Muscle layer of colon (tissue), 2 donors: ENCODE data around the gene SLC47A2.
"Not testable (repeated sequence)": the region's sequence is repeated elsewhere in the genome, so short reads cannot be mapped to it uniquely, and the experiment has no call there.

Experiments used
- H3K27ac ChIP-seq: one replicate; pipeline ENCODE4 v1.7.0; 2013; ENCODE audit warnings: low read depth, mild to moderate bottlenecking, low read length, moderate library complexity
- H3K27me3 ChIP-seq, 2 donors: one replicate each; pipeline ENCODE4 v1.7.0; 2013; ENCODE audit warnings: low read length in 2 of 2, mild to moderate bottlenecking in 2 of 2; ENCODE audit not compliant: insufficient read depth in 2 of 2, control insufficient read depth in 1 of 2
- H3K36me3 ChIP-seq: one replicate; pipeline ENCODE4 v1.7.0; 2013; ENCODE audit warnings: mild to moderate bottlenecking, low read length; ENCODE audit not compliant: insufficient read depth
- H3K4me1 ChIP-seq: one replicate; pipeline ENCODE4 v1.7.0; 2013; ENCODE audit warnings: mild to moderate bottlenecking, low read length; ENCODE audit not compliant: insufficient read depth
- H3K4me3 ChIP-seq, 2 donors: one replicate each; pipeline ENCODE4 v1.7.0; 2013; ENCODE audit warnings: low read length in 2 of 2, low read depth in 1 of 2, mild to moderate bottlenecking in 1 of 2, moderate library complexity in 1 of 2
- H3K9ac ChIP-seq: one replicate; pipeline ENCODE4 v1.7.0; 2013; ENCODE audit warnings: low read length
- H3K9me3 ChIP-seq: one replicate; pipeline ENCODE4 v1.7.0; 2013; ENCODE audit warnings: mild to moderate bottlenecking, low read length
- donor health status: abdominal sarcoma.
- donor health status: Adenocarcinoma of cecum.

SLC47A2 gene

GRCh38 chr17:19686400-19687090, 29.8 kb downstream of the SLC47A2 start:
- no peaks in the 10 kb centered on the region for H3K36me3 ChIP-seq
- H3K4me3 ChIP-seq: no peak overlapping the region
- H3K9ac ChIP-seq: no peak overlapping the region
- H3K27ac ChIP-seq: no peak overlapping the region
- H3K27me3 ChIP-seq: no peaks in the 10 kb centered on the region
- H3K4me1 ChIP-seq: no peaks in the 10 kb centered on the region
- H3K9me3 ChIP-seq: no peaks in the 10 kb centered on the region

GRCh38 chr17:19684909-19685580, 31.3 kb downstream of the SLC47A2 start:
- not testable (repeated sequence) for H3K4me3 ChIP-seq, H3K27me3 ChIP-seq, H3K9me3 ChIP-seq, H3K27ac ChIP-seq, H3K36me3 ChIP-seq, H3K4me1 ChIP-seq, H3K9ac ChIP-seq

GRCh38 chr17:19683117-19683516, 33.3 kb downstream of the SLC47A2 start:
- H3K4me3 ChIP-seq: no peak overlapping the region
- H3K27ac ChIP-seq: no peak overlapping the region
- no peak overlapping the region for H3K9ac ChIP-seq
- no peaks in the 10 kb centered on the region for H3K4me1 ChIP-seq
- no peaks in the 10 kb centered on the region for H3K9me3 ChIP-seq
- peaks cover 3% of the 10 kb centered on the region for H3K36me3 ChIP-seq
- H3K27me3 ChIP-seq: no peaks in the 10 kb centered on the region

- peaks cover 8% of the 10 kb centered on the region for H3K36me3 ChIP-seq
Observed at GRCh38 chr17:19678581-19679453, 37.6 kb downstream of the SLC47A2 start.

GRCh38 chr17:19677736-19678379, 38.5 kb downstream of the SLC47A2 start:
- Histone ChIP-seq H3K9me3 (no peaks in the 10 kb centered on the region), H3K9ac (no peak overlapping the region), H3K4me3 (no peak overlapping the region), H3K4me1 (no peaks in the 10 kb centered on the region), H3K27me3 (no peaks in the 10 kb centered on the region), H3K27ac (no peak overlapping the region), H3K36me3 (peaks cover 12% of the 10 kb centered on the region)

More at GRCh38 chr17:19678581-19679453, 37.6 kb downstream of the SLC47A2 start:
- no peak overlapping the region for H3K4me3 ChIP-seq
- no peaks in the 10 kb centered on the region for H3K9me3 ChIP-seq
- no peak overlapping the region for H3K27ac ChIP-seq
- H3K4me1 ChIP-seq: no peaks in the 10 kb centered on the region
- no peaks in the 10 kb centered on the region for H3K27me3 ChIP-seq
- no peak overlapping the region for H3K9ac ChIP-seq

- Histone ChIP-seq H3K9ac (no peak overlapping the region), H3K27ac (no peak overlapping the region), H3K9me3 (no peaks in the 10 kb centered on the region), H3K36me3 (peaks cover 22% of the 10 kb centered on the region), H3K4me3 (no peak overlapping the region), H3K4me1 (peaks cover 4% of the 10 kb centered on the region), H3K27me3 (no peaks in the 10 kb centered on the region)
Observed at GRCh38 chr17:19676896-19677295, 39.5 kb downstream of the SLC47A2 start.

GRCh38 chr17:19673623-19674022, 42.8 kb downstream of the SLC47A2 start:
- no peak overlapping the region for H3K27ac ChIP-seq
- H3K9me3 ChIP-seq: no peaks in the 10 kb centered on the region
- H3K27me3 ChIP-seq: no peaks in the 10 kb centered on the region
- H3K4me1 ChIP-seq: peaks cover 8% of the 10 kb centered on the region
- no peak overlapping the region for H3K4me3 ChIP-seq
- H3K36me3 ChIP-seq: peaks cover 28% of the 10 kb centered on the region
- no peak overlapping the region for H3K9ac ChIP-seq

GRCh38 chr17:19672009-19672750, 44.2 kb downstream of the SLC47A2 start:
- H3K9me3 ChIP-seq: no peaks in the 10 kb centered on the region
- H3K36me3 ChIP-seq: peaks cover 28% of the 10 kb centered on the region
- H3K9ac ChIP-seq: no peak overlapping the region
- H3K4me1 ChIP-seq: peaks cover 8% of the 10 kb centered on the region
- no peaks in the 10 kb centered on the region for H3K27me3 ChIP-seq
- peak overlapping the region; percentile 41 for H3K27ac ChIP-seq
- H3K4me3 ChIP-seq: no peak overlapping the region

- no peaks in the 10 kb centered on the region for H3K27me3 ChIP-seq
- H3K9me3 ChIP-seq: no peaks in the 10 kb centered on the region
- H3K4me1 ChIP-seq: peaks cover 8% of the 10 kb centered on the region
- H3K36me3 ChIP-seq: peaks cover 22% of the 10 kb centered on the region
- no peak overlapping the region for H3K27ac ChIP-seq
- H3K9ac ChIP-seq: no peak overlapping the region
- no peak overlapping the region for H3K4me3 ChIP-seq
Observed at GRCh38 chr17:19671433-19671832, 45.0 kb downstream of the SLC47A2 start.

- H3K9me3 ChIP-seq: no peaks in the 10 kb centered on the region
- no peak overlapping the region for H3K27ac ChIP-seq
- H3K27me3 ChIP-seq: no peaks in the 10 kb centered on the region
Observed at GRCh38 chr17:19670908-19671307, 45.5 kb downstream of the SLC47A2 start.

More at GRCh38 chr17:19670908-19671307, 45.5 kb downstream of the SLC47A2 start:
- Histone ChIP-seq H3K4me1 (peaks cover 8% of the 10 kb centered on the region), H3K9ac (no peak overlapping the region), H3K36me3 (peaks cover 22% of the 10 kb centered on the region), H3K4me3 (no peak overlapping the region)
